SH-SY5Y (cell line): Measurements from ENCODE around the gene KCNE3.

Source experiments
- GATA2 ChIP-seq: IDR thresholded peaks from 2 replicates; pipeline ENCODE4 v1.6.1; 2011; ENCODE audit warnings: mild to moderate bottlenecking, low read depth, low read length
- GATA3 ChIP-seq: IDR thresholded peaks from 2 replicates; pipeline ENCODE4 v1.6.1; 2011; ENCODE audit warnings: low read depth, mild to moderate bottlenecking, low read length, moderate library complexity

GRCh38 chr11:74506823-74507222, 39.5 kb upstream of the KCNE3 start:
- TF ChIP-seq GATA2 (no peak), GATA3 (no peak)
